Astrocyte (in vitro differentiated cells and primary cell): ENCODE data around the gene PDS5A. TPM values are rescaled to one million over a fixed set of nuclear protein-coding genes. Genes with fewer than 3 reads are reported as not detected.
"Not testable (repeated sequence)": the region's sequence is repeated elsewhere in the genome, so short reads cannot be mapped to it uniquely, and the experiment has no call there.

Experiments used
- DNase-seq: peaks from one replicate; pipeline ENCODE4 v3.0.0-alpha.2; 2010; ENCODE audit warnings: low read depth
- FAIRE-seq: peaks from 2 replicates; lab custom pipeline; 2011; peaks lifted over from hg19 to GRCh38; lab: Jason Lieb, UNC
- H2AFZ ChIP-seq: 2 replicates; pipeline ENCODE4 v1.6.0; 2012; ENCODE audit warnings: low read depth, low read length, inconsistent platforms
- H3K27ac ChIP-seq: 2 replicates; pipeline ENCODE4 v1.5.1; 2011; ENCODE audit warnings: low read depth, low read length, inconsistent platforms
- H3K27me3 ChIP-seq: 2 replicates; pipeline ENCODE4 v1.6.0; 2011; ENCODE audit warnings: low read length, inconsistent platforms; ENCODE audit not compliant: insufficient read depth
- H3K36me3 ChIP-seq: 2 replicates; pipeline ENCODE4 v1.5.1; 2011; ENCODE audit warnings: low read length, inconsistent platforms; ENCODE audit not compliant: insufficient read depth
- H3K4me1 ChIP-seq: 2 replicates; pipeline ENCODE4 v1.5.1; 2011; ENCODE audit warnings: low read length, inconsistent platforms; ENCODE audit not compliant: insufficient read depth
- H3K4me2 ChIP-seq: 2 replicates; pipeline ENCODE4 v1.6.0; 2012; ENCODE audit warnings: low read length, inconsistent platforms
- H3K4me3 ChIP-seq: 2 replicates; pipeline ENCODE4 v1.5.1; 2011; ENCODE audit warnings: low read depth, mild to moderate bottlenecking, low read length, inconsistent platforms; ENCODE audit not compliant: insufficient read depth
- H3K79me2 ChIP-seq: 2 replicates; pipeline ENCODE4 v1.6.0; 2012; ENCODE audit warnings: mild to moderate bottlenecking, low read length, inconsistent platforms; ENCODE audit not compliant: insufficient read depth
- H3K9ac ChIP-seq: 2 replicates; pipeline ENCODE4 v1.6.0; 2012; ENCODE audit warnings: mild to moderate bottlenecking, low read length, inconsistent platforms
- H3K9me3 ChIP-seq: 2 replicates; pipeline ENCODE4 v1.5.1; 2012; ENCODE audit warnings: low read depth, mild to moderate bottlenecking, low read length, inconsistent platforms; ENCODE audit not compliant: insufficient read depth
- H4K20me1 ChIP-seq: 2 replicates; pipeline ENCODE4 v1.6.0; 2012; ENCODE audit warnings: low read length, inconsistent platforms; ENCODE audit not compliant: insufficient read depth
- H3K27ac Mint-ChIP-seq: one replicate; pipeline ENCODE4 v1.8.0; 2021; ENCODE audit warnings: mild to moderate bottlenecking, mixed read lengths; ENCODE audit not compliant: unreplicated experiment
- H3K27me3 Mint-ChIP-seq: one replicate; pipeline ENCODE4 v1.8.0; 2021; ENCODE audit warnings: low read depth, mixed read lengths; ENCODE audit not compliant: unreplicated experiment
- H3K36me3 Mint-ChIP-seq: one replicate; pipeline ENCODE4 v1.8.0; 2021; ENCODE audit warnings: low read depth, mixed read lengths; ENCODE audit not compliant: unreplicated experiment
- H3K4me1 Mint-ChIP-seq: one replicate; pipeline ENCODE4 v1.8.0; 2021; ENCODE audit warnings: low read depth, mixed read lengths; ENCODE audit not compliant: unreplicated experiment
- H3K4me3 Mint-ChIP-seq: one replicate; pipeline ENCODE4 v1.8.0; 2021; ENCODE audit warnings: mild to moderate bottlenecking, moderate library complexity, mixed read lengths; ENCODE audit not compliant: unreplicated experiment
- H3K9me3 Mint-ChIP-seq: one replicate; pipeline ENCODE4 v1.8.0; 2021; ENCODE audit warnings: mild to moderate bottlenecking, mixed read lengths; ENCODE audit not compliant: unreplicated experiment
- CTCF ChIP-seq: IDR thresholded peaks from 2 replicates; pipeline ENCODE4 v1.5.1; 2011; ENCODE audit warnings: low read depth, mild to moderate bottlenecking, inconsistent platforms, low read length, moderate library complexity; ENCODE audit not compliant: insufficient read depth
- EZH2 ChIP-seq: IDR thresholded peaks from 2 replicates; pipeline ENCODE4 v1.6.1; 2012; ENCODE audit warnings: mild to moderate bottlenecking, low read length, inconsistent platforms; ENCODE audit not compliant: insufficient read depth
- total RNA-seq: library from RNA; stranded (reverse); gene quantifications from 2 replicates; pipeline ENCODE4 v1.2.1, GENCODE V29; 2021

The PDS5A gene
- total RNA-seq, 1 donor from 2014 or later: 55.9 TPM

DNA sequence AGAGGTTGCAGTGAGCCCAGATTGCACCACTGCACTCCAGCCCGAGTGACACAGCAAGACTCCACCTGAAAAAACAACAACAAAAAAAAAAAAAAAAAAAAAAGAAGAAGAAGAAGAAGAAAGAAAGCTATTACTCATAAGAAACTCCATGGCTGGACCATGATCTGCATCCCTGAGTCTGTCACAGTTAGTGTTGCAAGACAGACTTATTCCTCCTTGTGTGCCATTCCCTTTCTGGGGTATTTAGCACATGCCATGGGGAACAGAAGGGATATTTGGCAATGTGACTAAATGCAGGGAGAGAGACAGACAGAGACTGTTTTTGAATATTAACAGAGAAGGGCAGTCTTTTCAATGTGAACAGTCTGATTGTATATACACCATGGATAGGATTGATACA lies 16.7 kb upstream of the PDS5A start:
- DNase-seq (no peak), FAIRE-seq (no peak)
- H3K36me3 Mint-ChIP-seq: no peaks in the 10 kb centered on the region
- no peak overlapping the region for H3K4me3 ChIP-seq
- H3K9me3 ChIP-seq: no peaks in the 10 kb centered on the region
- no peaks in the 10 kb centered on the region for H3K9me3 Mint-ChIP-seq
- H3K27ac ChIP-seq: no peak overlapping the region
- no peaks in the 10 kb centered on the region for H3K4me1 Mint-ChIP-seq
- TF ChIP-seq EZH2: no peak
- no peak for TF ChIP-seq CTCF
- no peaks in the 10 kb centered on the region for H3K79me2 ChIP-seq
- no peak overlapping the region for H3K9ac ChIP-seq
- no peaks in the 10 kb centered on the region for H3K27me3 Mint-ChIP-seq
- no peaks in the 10 kb centered on the region for H4K20me1 ChIP-seq
- H3K27ac Mint-ChIP-seq: no peak overlapping the region
- H3K4me3 Mint-ChIP-seq: no peak overlapping the region
- H3K36me3 ChIP-seq: no peaks in the 10 kb centered on the region
- H2AFZ ChIP-seq: no peak overlapping the region
- H3K4me1 ChIP-seq: no peaks in the 10 kb centered on the region
- no peak overlapping the region for H3K4me2 ChIP-seq
- H3K27me3 ChIP-seq: no peaks in the 10 kb centered on the region

GRCh38 chr4:39989381-39989780 lies 11.7 kb upstream of the PDS5A start:
- not testable (repeated sequence) for H3K9ac ChIP-seq, H3K4me2 ChIP-seq, H3K27me3 ChIP-seq, H3K9me3 ChIP-seq, FAIRE-seq, H3K4me1 Mint-ChIP-seq, H3K4me3 ChIP-seq, H4K20me1 ChIP-seq, H3K36me3 ChIP-seq, DNase-seq, H3K4me1 ChIP-seq, H3K9me3 Mint-ChIP-seq, H3K4me3 Mint-ChIP-seq, H2AFZ ChIP-seq, H3K36me3 Mint-ChIP-seq, H3K27me3 Mint-ChIP-seq, H3K27ac Mint-ChIP-seq, H3K79me2 ChIP-seq, H3K27ac ChIP-seq

DNA sequence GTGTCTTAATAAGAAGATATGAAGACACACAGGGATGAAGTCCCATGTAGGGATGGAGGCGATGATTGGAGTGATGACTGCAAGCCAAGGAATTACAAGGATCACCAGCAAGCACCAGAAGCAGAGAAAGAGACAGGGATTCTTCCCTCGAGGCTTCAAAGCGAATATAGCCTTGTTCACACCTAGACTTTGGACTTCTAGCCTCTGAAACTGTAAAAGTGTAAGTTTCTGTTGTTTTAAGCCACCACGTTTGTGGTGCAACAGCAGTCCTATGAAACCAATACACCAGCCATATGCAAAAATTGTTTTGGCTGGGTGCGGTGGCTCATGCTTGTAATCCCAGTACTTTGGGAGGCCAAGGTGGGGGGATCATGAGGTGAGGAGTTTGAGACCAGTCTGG lies 9.8 kb upstream of the PDS5A start:
- Histone ChIP-seq H3K27me3 (no peaks in the 10 kb centered on the region), H3K9me3 (no peaks in the 10 kb centered on the region), H3K9ac (no peak overlapping the region), H3K79me2 (no peaks in the 10 kb centered on the region), H3K4me2 (no peak overlapping the region), H4K20me1 (no peaks in the 10 kb centered on the region), H3K36me3 (no peaks in the 10 kb centered on the region), H3K4me1 (no peaks in the 10 kb centered on the region), H3K27ac (no peak overlapping the region), H2AFZ (no peak overlapping the region), H3K4me3 (no peak overlapping the region)
- Mint-ChIP-seq H3K36me3 (no peaks in the 10 kb centered on the region), H3K4me1 (no peaks in the 10 kb centered on the region), H3K27ac (no peak overlapping the region), H3K27me3 (no peaks in the 10 kb centered on the region), H3K4me3 (no peak overlapping the region), H3K9me3 (no peaks in the 10 kb centered on the region)
- no peak for DNase-seq
- no peak for FAIRE-seq
- no peak for TF ChIP-seq CTCF
- no peak for TF ChIP-seq EZH2
